ENCODE results near the gene HECTD1.

The HECTD1 gene

DNA sequence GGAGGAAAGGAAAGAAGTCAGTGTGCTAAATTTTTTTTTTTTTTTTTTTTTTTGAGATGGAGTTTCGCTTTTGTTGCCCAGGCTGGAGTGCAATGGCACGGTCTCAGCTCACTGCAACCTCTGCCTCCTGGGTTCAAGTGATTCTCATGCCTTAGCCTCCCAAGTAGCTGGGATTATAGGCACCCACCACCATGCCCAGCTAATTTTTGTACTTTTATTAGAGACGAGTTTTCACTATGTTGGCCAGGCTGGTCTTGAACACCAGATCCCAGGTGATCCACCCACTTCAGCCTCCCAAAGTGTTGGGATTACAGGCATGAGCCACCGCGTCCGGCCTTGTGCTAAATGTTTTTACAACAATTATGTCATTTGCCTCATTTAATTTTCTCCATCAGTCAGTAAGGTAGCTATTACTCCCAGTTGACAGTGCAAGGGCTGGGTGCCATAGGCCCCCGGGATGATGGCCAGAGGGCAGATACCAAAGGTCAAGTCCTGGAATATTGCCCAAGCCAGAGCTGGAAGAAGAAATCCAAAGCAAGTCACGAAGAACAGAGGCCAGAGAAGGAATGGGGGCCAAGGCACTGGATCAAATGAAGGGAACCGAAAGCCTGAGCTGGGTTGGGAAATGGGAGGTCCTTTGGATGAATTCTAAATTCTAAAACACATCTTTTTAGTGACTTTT is 154.5 kb downstream of the HECTD1 start:
- peak in 1 of 56 donors; percentile 18 for DNase-seq

DNA sequence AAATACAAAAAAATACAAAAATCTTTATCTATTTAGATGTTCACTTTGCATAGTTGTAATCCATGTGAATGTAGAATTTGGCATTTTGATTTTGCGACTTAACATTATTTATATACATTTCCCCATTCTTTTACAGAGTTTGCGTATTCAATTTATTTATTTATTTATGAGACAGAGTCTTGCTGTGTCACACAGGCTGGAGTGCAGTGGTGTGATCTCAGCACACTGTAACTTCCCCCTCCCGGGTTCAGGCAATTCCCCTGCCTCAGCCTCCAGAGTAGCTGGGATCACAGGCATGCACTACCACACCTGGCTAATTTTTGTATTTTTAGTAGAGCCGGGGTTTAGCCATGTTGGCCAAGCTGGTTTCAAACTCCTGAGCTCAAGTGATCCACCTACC is 156.1 kb downstream of the HECTD1 start:
- DNase-seq: no peak

DNA sequence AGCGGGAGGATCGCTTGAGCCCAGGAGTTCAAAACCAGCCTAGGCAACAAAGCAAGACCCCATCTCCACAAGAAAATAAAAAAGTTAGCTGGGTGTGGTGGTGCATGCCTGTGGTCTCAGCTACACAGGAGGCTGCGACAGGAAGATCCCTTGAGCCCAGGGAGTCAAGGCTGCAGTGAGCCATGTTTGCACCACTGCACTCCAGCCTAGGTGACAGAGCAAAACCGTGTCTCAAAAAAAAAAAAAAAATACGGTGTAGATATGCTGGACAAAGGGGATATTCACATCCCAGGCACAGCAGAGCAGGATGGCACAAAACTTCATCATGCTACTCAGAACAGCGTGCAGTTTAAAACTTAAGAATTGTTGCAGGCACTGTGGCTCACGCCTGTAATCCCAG is 156.6 kb downstream of the HECTD1 start:
- DNase-seq: no peak
